Thymus (tissue), 11 donors: Measurements from ENCODE around the gene ZNF394. TPM values are rescaled to one million over a fixed set of nuclear protein-coding genes. Genes with fewer than 3 reads are reported as not detected.
A peak's percentile ranks its signal among the peaks of the same experiment; 100 is the strongest.

Experiments used
- DNase-seq, 9 donors: peaks; one replicate each; pipeline ENCODE4 v3.0.0-alpha.2; 2013; ENCODE audit warnings: low spot score in 9 of 9, low read depth in 6 of 9, missing footprints in 1 of 9
- H3K27ac ChIP-seq, 2 donors: one replicate each; pipeline ENCODE4 v1.5.1; 2013; ENCODE audit warnings: control low read depth in 1 of 2, low read depth in 1 of 2, low read length in 1 of 2, mild to moderate bottlenecking in 1 of 2, moderate library complexity in 1 of 2
- H3K27me3 ChIP-seq, 2 donors: one replicate each; pipeline ENCODE4 v1.5.1; 2013; ENCODE audit warnings: low read length in 1 of 2; ENCODE audit not compliant: control insufficient read depth in 2 of 2, insufficient read depth in 1 of 2
- H3K36me3 ChIP-seq, 2 donors: one replicate each; pipeline ENCODE4 v1.5.1; 2013; ENCODE audit warnings: low read length in 1 of 2, mild to moderate bottlenecking in 1 of 2, moderate library complexity in 1 of 2; ENCODE audit not compliant: control insufficient read depth in 2 of 2, insufficient read depth in 2 of 2
- H3K4me1 ChIP-seq, 2 donors: one replicate each; pipeline ENCODE4 v1.5.1; 2013; ENCODE audit warnings: low read length in 2 of 2; ENCODE audit not compliant: control insufficient read depth in 2 of 2, insufficient read depth in 2 of 2
- H3K4me3 ChIP-seq, 2 donors: one replicate each; pipeline ENCODE4 v1.5.1; 2013; ENCODE audit warnings: low read length in 2 of 2, control low read depth in 1 of 2, mild to moderate bottlenecking in 1 of 2
- H3K9me3 ChIP-seq, 2 donors: one replicate each; pipeline ENCODE4 v1.5.1; 2013; ENCODE audit warnings: low read length in 1 of 2, mild to moderate bottlenecking in 1 of 2; ENCODE audit not compliant: control insufficient read depth in 2 of 2, insufficient read depth in 1 of 2
- WGBS: extraction: QIAGEN DNeasy Blood & Tissue Kit; methylation state at CpG from one replicate; pipeline ENCODE4 v1.1.7; 2013; 5-methylcytosine and 5-hydroxymethylcytosine counted together
- polyA plus RNA-seq: library from polyadenylated mRNA; stranded (reverse); fragments of 200-250 nt; gene quantifications from one replicate; pipeline ENCODE4 v1.2.3, GENCODE V29; 2013
- total RNA-seq: library from RNA; stranded (reverse); fragments of 120-200 nt; gene quantifications from one replicate; pipeline ENCODE4 v1.2.4, GENCODE V29; 2013
- donor health status: healthy.

Gene ZNF394
- total and polyA plus RNA-seq, 2 donors: 26.1 to 41.3 TPM

- Histone ChIP-seq H3K27me3 (no peaks in the 10 kb centered on the region), H3K4me1 (no peaks in the 10 kb centered on the region), H3K9me3 (no peaks in the 10 kb centered on the region), H3K27ac (no peak overlapping the region), H3K4me3 (no peak overlapping the region), H3K36me3 (peaks cover 64 to 68% of the 10 kb centered on the region in 2 donors)
- DNase-seq: no peak
- WGBS: 97% methylated on average over 10 of the region's 10 CpGs
Measured at GRCh38 chr7:99447943-99448342, 52.1 kb downstream of the ZNF394 start.

- Histone ChIP-seq H3K9me3 (no peaks in the 10 kb centered on the region), H3K27ac (peak overlapping the region in 1 of 2 donors; percentile 42), H3K36me3 (peaks cover 49 to 53% of the 10 kb centered on the region in 2 donors), H3K27me3 (no peaks in the 10 kb centered on the region), H3K4me3 (no peak overlapping the region), H3K4me1 (no peaks in the 10 kb centered on the region)
- no peak for DNase-seq
- 96% methylated on average over 4 of the region's 4 CpGs for WGBS
Measured at GRCh38 chr7:99446096-99446495, 54.0 kb downstream of the ZNF394 start.

Other genes with a start within 250 kb of the ZNF394 start
- 0.05 TPM for gene MYH16, start 227.4 kb downstream of the ZNF394 start, total RNA-seq
- 0.09 TPM for gene MYH16, start 227.4 kb downstream of the ZNF394 start, polyA plus RNA-seq
- 39.9 TPM for gene ARPC1A, start 174.4 kb downstream of the ZNF394 start, total RNA-seq
- gene ARPC1A, start 174.4 kb downstream of the ZNF394 start, polyA plus RNA-seq: 149 TPM
- gene ARPC1B, start 125.6 kb downstream of the ZNF394 start, total RNA-seq: 186 TPM
- gene ARPC1B, start 125.6 kb downstream of the ZNF394 start, polyA plus RNA-seq: 204 TPM
- 73.6 TPM for gene PDAP1, start 91.7 kb downstream of the ZNF394 start, total RNA-seq
- gene PDAP1, start 91.7 kb downstream of the ZNF394 start, polyA plus RNA-seq: 120 TPM
- gene BUD31, start 91.3 kb downstream of the ZNF394 start, total RNA-seq: 102 TPM
- 123 TPM for gene BUD31, start 91.3 kb downstream of the ZNF394 start, polyA plus RNA-seq
- 2.8 TPM for gene PTCD1, start 61.5 kb downstream of the ZNF394 start, total RNA-seq
- gene PTCD1, start 61.5 kb downstream of the ZNF394 start, polyA plus RNA-seq: 2.8 TPM
- 19.0 TPM for gene CPSF4, start 61.3 kb downstream of the ZNF394 start, total RNA-seq
- gene CPSF4, start 61.3 kb downstream of the ZNF394 start, polyA plus RNA-seq: 51.1 TPM
- gene ATP5MF, start 34.1 kb downstream of the ZNF394 start, total RNA-seq: 533 TPM
- gene ATP5MF, start 34.1 kb downstream of the ZNF394 start, polyA plus RNA-seq: 896 TPM
- 10.3 TPM for gene ZNF789, start 27.4 kb downstream of the ZNF394 start, total RNA-seq
- gene ZNF789, start 27.4 kb downstream of the ZNF394 start, polyA plus RNA-seq: 23.0 TPM
- 11.0 TPM for gene ZKSCAN5, start 4.4 kb upstream of the ZNF394 start, total RNA-seq
- 5.7 TPM for gene ZKSCAN5, start 4.4 kb upstream of the ZNF394 start, polyA plus RNA-seq
- gene FAM200A, start 51.8 kb upstream of the ZNF394 start, total RNA-seq: 7.6 TPM
- 11.2 TPM for gene FAM200A, start 51.8 kb upstream of the ZNF394 start, polyA plus RNA-seq
- gene ZNF655, start 58.4 kb upstream of the ZNF394 start, total RNA-seq: 58.9 TPM
- 117 TPM for gene ZNF655, start 58.4 kb upstream of the ZNF394 start, polyA plus RNA-seq
- gene TMEM225B, start 98.0 kb upstream of the ZNF394 start, total RNA-seq: 1.5 TPM
- 2.8 TPM for gene TMEM225B, start 98.0 kb upstream of the ZNF394 start, polyA plus RNA-seq
- 16.7 TPM for gene ZSCAN25, start 116.7 kb upstream of the ZNF394 start, total RNA-seq
- 9.8 TPM for gene ZSCAN25, start 116.7 kb upstream of the ZNF394 start, polyA plus RNA-seq
- gene CYP3A5, start 179.7 kb upstream of the ZNF394 start, total RNA-seq: 2.1 TPM
- gene CYP3A5, start 179.7 kb upstream of the ZNF394 start, polyA plus RNA-seq: 20.8 TPM
- gene CYP3A7, start 234.9 kb upstream of the ZNF394 start, total RNA-seq: 0.99 TPM
- 11.4 TPM for gene CYP3A7, start 234.9 kb upstream of the ZNF394 start, polyA plus RNA-seq